ENCODE measurements around the gene SH2D3C. TPM values are rescaled to one million over a fixed set of nuclear protein-coding genes. Genes with fewer than 3 reads are reported as not detected.

The SH2D3C gene, protein sequence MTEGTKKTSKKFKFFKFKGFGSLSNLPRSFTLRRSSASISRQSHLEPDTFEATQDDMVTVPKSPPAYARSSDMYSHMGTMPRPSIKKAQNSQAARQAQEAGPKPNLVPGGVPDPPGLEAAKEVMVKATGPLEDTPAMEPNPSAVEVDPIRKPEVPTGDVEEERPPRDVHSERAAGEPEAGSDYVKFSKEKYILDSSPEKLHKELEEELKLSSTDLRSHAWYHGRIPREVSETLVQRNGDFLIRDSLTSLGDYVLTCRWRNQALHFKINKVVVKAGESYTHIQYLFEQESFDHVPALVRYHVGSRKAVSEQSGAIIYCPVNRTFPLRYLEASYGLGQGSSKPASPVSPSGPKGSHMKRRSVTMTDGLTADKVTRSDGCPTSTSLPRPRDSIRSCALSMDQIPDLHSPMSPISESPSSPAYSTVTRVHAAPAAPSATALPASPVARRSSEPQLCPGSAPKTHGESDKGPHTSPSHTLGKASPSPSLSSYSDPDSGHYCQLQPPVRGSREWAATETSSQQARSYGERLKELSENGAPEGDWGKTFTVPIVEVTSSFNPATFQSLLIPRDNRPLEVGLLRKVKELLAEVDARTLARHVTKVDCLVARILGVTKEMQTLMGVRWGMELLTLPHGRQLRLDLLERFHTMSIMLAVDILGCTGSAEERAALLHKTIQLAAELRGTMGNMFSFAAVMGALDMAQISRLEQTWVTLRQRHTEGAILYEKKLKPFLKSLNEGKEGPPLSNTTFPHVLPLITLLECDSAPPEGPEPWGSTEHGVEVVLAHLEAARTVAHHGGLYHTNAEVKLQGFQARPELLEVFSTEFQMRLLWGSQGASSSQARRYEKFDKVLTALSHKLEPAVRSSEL
- total RNA-seq: 0.05 and 0.17 TPM in 2 replicates

GRCh38 chr9:127778280-127779135 is at the start of gene SH2D3C:
Gene SH2D3C (minus strand): TSS chr9:127778666. CDS start chr9:127778627, 39 bp downstream.
- no peak for DNase-seq (ENCODE audit: low read depth)

DNA sequence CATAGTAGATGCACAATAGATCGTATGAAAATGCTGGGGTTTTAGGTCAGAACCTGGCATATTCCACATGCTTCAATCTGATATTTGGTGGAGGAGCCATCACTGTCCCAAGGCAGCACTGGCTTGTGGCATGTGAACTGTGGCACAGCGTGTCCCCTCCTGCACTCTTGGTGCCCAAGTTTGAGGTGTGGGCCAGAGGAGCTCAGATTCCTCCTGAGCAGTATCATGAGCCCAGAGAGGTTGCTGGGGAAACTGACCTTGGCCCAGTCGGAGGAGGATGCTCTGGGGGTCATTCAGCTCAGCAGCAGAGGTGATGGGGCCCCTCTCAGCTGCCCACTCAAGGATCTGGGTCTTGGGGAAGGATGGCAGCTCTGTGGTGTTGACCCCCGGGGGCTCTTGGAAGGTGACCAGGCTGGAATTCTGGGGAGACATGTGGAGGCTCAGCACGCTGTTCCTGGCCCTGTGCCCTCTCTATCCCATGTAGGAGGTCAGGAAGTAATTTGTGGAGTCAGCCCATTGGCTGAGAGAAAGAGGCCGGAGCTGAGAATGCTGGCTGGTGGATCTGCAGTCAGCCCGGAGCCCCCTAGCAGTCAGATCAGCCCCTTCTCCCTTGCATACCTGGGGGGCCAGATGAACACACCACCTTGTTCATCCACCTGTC is 47.9 kb upstream of the SH2D3C start:
- DNase-seq (ENCODE audit: low read depth): no peak

GRCh38 chr9:127825319-127826051 is 47.0 kb upstream of the SH2D3C start:
- DNase-seq (ENCODE audit: low read depth): no peak

DNA sequence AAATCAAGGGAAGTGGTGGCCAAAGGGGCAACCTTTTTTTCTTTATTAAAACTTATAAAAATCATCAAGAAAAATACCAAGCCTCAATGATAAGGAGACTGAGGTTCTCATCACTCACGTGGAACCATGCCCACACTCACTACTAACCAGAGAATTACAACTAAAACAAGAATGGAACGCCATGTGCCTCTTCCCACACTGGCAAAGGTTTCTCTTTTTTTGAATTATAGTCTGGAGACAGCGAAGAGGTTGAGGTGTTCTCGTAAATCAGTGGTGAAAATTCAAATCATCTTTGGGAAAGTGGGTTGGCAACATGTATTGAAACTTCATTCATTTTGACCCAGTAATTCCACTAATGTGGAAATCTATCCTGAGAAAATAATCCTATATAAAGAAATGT is 43.6 kb upstream of the SH2D3C start:
- DNase-seq (ENCODE audit: low read depth): no peak

DNA sequence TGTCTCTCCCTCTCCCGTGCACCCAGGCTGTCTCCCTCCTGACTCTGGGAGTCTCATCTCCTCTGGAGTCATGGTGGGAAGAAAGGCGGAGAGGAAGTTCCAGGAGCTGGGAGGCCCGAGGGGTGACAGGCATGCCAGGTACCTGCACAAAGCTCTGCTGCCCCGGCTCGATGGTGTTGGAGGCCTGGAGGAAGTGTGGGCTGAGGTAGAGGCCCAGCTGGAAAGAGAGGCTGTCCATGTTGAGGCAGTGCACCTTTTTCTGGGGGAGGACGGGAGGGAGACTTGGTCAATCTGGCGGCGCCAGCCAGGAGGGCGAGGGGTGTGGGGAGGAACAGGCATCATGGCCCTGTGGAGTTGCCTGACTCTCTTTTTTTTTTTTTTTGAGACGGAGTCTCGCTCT is 40.1 kb upstream of the SH2D3C start:
- DNase-seq (ENCODE audit: low read depth): no peak

DNA sequence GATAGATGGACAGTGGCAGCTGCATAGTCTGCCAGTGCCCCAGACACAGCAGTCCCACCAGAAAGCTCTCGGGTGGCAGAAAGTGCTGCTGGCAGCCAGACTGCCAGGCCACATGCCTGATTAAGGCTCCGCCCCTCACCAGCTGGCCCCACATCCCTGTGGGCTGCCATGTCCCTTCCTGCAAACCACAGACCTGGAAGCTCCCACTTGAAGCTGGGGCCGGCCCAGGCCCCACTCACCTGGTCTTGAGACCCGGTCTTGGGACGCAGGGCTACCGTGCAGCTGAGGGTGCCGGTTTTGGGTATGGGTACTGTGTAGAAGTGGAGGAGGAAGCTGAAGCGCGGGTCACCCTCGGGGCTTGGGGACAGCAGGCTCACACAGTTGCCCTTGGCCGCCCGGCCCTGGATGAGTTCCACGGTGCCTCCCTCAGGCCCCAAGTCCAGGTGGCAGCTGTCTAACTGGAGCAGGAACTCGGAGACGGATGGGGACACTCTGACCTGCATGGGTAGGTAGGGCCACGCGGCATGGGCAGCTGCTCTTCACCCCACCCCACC is 39.5 kb upstream of the SH2D3C start:
- DNase-seq (ENCODE audit: low read depth): no peak

- DNase-seq (ENCODE audit: low read depth): no peak
Measured at GRCh38 chr9:127816728-127817127, 38.3 kb upstream of the SH2D3C start.

DNA sequence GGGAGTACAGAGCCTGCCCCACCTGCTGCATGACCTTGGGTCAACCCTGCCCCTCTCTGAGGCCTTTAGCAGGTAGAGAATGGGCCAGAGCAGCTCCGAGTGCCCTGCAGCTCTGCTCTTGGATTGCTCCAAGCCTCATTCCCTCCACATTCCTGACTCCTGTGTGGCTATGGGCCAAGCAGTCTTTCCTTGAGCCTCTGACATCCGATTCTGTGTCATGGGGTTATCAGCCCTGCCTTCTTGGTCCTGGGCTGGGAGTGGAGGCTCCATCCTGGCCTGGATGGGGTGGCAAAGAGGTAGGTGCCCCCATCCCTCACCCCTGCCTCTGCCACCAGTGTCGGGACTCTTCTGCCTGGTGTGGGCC is 37.9 kb upstream of the SH2D3C start:
- DNase-seq (ENCODE audit: low read depth): no peak

DNA sequence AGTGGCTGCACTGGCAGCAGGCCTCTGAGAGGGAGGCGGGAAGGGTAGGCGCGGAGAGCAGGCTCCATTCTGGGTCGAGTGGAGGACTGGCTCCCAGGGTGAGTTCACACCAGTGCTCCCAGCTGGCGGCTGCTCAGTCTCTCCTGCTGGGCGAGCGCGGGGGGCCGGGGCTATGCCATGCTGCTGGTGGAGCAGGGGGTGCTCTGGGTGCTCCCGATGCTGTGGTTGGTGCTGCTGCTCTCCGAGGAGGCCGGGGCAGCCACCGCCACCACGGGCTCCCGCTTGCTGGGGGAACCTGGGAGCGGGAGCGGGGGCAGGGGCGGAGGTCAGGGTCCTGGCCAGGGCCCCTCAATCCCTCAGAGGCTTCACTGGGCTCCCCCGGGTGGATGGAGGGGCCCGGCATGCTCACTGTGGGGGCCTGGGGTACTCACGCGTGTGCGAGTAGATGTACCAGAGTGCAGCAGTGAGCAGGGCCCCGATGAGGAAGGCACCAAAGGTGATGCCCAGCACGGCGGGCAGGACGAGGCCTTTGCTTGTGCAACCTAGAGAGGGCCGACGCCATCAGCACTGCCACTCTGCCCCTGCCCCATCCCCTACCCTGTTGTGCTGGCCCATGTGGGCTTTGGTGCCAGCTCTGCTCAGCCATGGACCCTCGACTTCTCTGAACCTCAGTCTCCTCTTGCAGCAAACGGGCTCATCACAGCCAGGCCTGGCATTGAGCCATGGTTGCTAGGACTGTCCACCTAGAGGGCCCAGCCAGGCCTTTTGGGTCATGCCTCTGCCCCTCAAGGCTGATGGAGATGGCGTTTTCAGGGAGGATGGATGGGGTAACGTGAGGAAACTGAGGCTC is 37.3 kb upstream of the SH2D3C start:
- DNase-seq (ENCODE audit: low read depth): no peak

GRCh38 chr9:127814619-127815511 is 36.4 kb upstream of the SH2D3C start:
- no peak for DNase-seq (ENCODE audit: low read depth)

DNA sequence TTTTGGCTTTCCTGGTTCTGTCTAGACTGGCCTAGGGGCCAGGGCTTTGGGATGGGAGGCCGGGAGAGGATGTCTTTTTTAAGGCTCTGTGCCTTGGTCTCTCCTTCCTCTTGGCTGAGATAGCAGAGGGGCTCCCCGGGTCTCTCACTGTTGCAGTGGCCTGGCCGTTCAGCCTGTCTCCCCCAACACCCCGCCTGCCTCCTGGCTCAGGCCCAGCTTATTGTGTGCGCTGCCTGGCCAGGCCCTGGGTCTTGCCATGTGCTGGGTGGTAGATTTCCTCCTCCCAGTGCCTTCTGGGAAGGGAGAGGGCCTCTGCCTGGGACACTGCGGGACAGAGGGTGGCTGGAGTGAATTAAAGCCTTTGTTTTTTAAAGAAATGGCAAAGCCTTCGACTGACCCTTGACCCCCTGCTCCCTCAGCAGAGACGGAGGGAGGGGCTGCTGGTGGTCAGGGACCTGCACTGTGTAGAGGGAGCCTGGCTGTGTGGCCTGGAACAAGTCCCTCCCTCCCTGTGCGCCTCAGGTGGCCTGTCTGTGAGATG is 35.3 kb upstream of the SH2D3C start:
- DNase-seq (ENCODE audit: low read depth): no peak

- no peak for DNase-seq (ENCODE audit: low read depth)
Measured at GRCh38 chr9:127812936-127813675, 34.6 kb upstream of the SH2D3C start.

- DNase-seq (ENCODE audit: low read depth): no peak
Measured at GRCh38 chr9:127812011-127812410, 33.5 kb upstream of the SH2D3C start.

- DNase-seq (ENCODE audit: low read depth): no peak
Measured at GRCh38 chr9:127810378-127811187, 32.1 kb upstream of the SH2D3C start.

GRCh38 chr9:127809540-127810377 is 31.3 kb upstream of the SH2D3C start:
- DNase-seq (ENCODE audit: low read depth): no peak
